Hepatocyte (in vitro differentiated cells): Measurements from ENCODE around the gene DUSP28.

Experiments used
- CTCF ChIP-seq: fragments of 200-600 bp; sonication (generic); IDR thresholded peaks from 2 replicates; pipeline ENCODE4 v1.5.1; 2016; ENCODE audit warnings: antibody characterized with exemption, mild to moderate bottlenecking; ENCODE audit not compliant: poor library complexity
- EZH2phosphoT487 ChIP-seq: fragments of 200-600 bp; sonication (generic); IDR thresholded peaks from one replicate; pipeline ENCODE4 v1.6.1; 2018; ENCODE audit warnings: antibody characterized with exemption, mild to moderate bottlenecking, low read depth, moderate library complexity; ENCODE audit not compliant: unreplicated experiment, severe bottlenecking

- TF ChIP-seq CTCF (no peak), EZH2phosphoT487 (no peak)
Observed at GRCh38 chr2:240555541-240556250, 4.5 kb upstream of the DUSP28 start.
